Activated T-cell treated with anti-CD3 and anti-CD28 coated beads, Interleukin-2, amount 50 U/mL, for 72 hours (primary cell): ENCODE data around the gene BICD2. TPM values are rescaled to one million over a fixed set of nuclear protein-coding genes. Genes with fewer than 3 reads are reported as not detected.

ENCODE experiments used
- ATAC-seq, 2 donors: fragments of 150-1000 bp; cut with Tn5 transposase; replicated peaks in 1 of 2; 2 replicates each; pipeline ENCODE4 v1.10.0; 2021; ENCODE audit warnings: moderate library complexity in 2 of 2, mild to moderate bottlenecking in 1 of 2
- DNase-seq, 2 donors: peaks; one replicate each; pipeline ENCODE4 v3.0.0; 2021 to 2022; ENCODE audit warnings: mixed read lengths in 1 of 2
- H3K27ac Mint-ChIP-seq: one replicate; pipeline ENCODE4 v1.8.0; 2022; ENCODE audit warnings: mild to moderate bottlenecking, moderate library complexity, mixed read lengths
- H3K27me3 Mint-ChIP-seq: one replicate; pipeline ENCODE4 v1.8.0; 2022; ENCODE audit warnings: low read depth, mixed read lengths
- H3K36me3 Mint-ChIP-seq, 2 donors: one replicate each; pipeline ENCODE4 v1.8.0; 2022; ENCODE audit warnings: mixed read lengths in 2 of 2, mild to moderate bottlenecking in 1 of 2; ENCODE audit not compliant: insufficient read depth in 2 of 2
- H3K4me1 Mint-ChIP-seq: one replicate; pipeline ENCODE4 v1.8.0; 2022; ENCODE audit warnings: low read depth, mixed read lengths
- H3K4me3 Mint-ChIP-seq, 2 donors: one replicate each; pipeline ENCODE4 v1.8.0; 2022; ENCODE audit warnings: mild to moderate bottlenecking in 2 of 2, mixed read lengths in 2 of 2, moderate library complexity in 2 of 2
- H3K9me3 Mint-ChIP-seq, 2 donors: one replicate each; pipeline ENCODE4 v1.8.0; 2022; ENCODE audit warnings: mixed read lengths in 2 of 2
- total RNA-seq, 2 donors: library from RNA; stranded (reverse); gene quantifications; one replicate each; pipeline ENCODE4 v1.2.3, GENCODE V29; 2022

The BICD2 gene
- total RNA-seq, 2 donors from 2014 or later, result 15.4 to 15.5 TPM

DNA sequence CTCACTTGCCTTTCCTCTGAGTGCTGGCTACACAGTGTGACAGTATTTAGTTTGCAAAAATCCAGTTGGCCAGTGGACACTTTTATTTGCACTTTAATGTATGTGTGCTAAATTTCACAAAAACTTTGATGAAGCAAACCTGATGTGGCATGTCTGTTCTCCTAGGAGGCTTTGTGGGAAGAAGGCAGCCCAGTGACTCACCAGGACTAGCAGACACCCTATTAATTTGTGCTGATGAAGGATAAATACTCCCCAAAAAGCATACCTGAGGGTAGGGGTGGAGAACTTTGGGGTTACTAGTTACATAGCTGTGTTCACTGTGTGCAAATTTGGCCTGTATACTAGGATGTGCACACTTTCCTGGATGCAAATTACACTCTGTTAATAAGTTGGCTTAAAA, 55.4 kb downstream of the BICD2 start:
- Mint-ChIP-seq H3K27ac (no peak overlapping the region), H3K9me3 (no peaks in the 10 kb centered on the region), H3K4me1 (peaks cover 42% of the 10 kb centered on the region), H3K4me3 (no peak overlapping the region), H3K27me3 (no peaks in the 10 kb centered on the region), H3K36me3 (peaks cover 2 to 11% of the 10 kb centered on the region in 2 donors)
- DNase-seq, result no peak
- no peak for ATAC-seq

DNA sequence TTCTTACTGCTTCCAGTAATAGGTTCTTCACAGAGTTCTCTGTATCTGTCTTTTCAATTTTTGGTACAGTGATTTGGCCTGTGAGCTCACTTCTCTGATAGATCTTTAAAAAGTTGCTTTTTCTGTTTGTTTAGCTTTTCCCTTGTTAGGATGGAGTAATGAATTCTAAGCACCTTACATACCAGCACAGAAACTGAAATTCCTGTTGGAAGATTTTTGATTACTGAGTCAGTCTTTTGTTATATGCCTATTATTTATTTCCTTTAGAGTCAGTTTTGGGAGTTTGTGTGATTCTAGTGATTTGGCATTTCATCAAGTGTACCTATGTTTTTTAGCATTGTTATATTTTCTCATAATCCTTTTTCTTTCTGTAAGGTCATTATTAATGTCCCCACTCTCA, 57.1 kb downstream of the BICD2 start:
- Mint-ChIP-seq H3K27me3 (no peaks in the 10 kb centered on the region), H3K4me1 (peaks cover 30% of the 10 kb centered on the region), H3K4me3 (no peak overlapping the region), H3K27ac (peak overlapping the region; percentile 22), H3K36me3 (peaks cover 0 to 3% of the 10 kb centered on the region in 2 donors), H3K9me3 (no peaks in the 10 kb centered on the region)
- no peak for ATAC-seq
- no peak for DNase-seq

DNA sequence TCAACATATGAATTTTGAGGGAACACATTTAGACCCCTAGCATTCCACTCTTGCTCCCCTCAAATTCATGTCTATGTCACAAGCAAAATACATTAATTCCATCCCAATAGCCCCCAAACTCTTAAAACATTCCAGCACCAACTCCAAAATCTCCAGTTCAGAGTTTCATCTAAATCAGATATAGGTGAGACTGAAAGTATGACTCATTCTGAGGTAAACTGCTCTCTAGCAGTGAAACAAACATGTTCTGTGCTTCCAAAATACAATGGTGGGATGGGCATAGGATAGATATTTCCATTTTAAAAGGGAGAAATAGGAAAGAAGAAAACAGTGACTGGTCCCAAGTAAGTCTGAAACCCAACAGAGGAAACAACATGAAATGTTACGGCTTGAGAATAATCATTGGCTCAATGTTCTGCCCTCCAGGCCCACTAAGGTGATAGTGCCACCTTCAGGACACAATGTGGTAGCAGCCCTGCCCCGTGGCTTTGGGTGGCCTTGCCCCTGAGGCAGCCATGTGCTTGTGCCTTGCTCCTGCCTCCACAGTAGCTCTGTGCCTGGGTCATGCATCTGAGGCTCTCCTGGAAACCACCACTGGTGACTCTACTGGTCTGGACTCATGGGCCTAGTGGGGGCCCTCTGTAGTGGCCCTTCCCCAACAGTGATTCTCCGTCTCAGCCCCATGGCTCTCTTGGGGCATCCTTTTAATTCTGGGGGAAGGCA, 58.3 kb downstream of the BICD2 start:
- H3K27ac Mint-ChIP-seq, result peak overlapping the region; percentile 16
- peak; percentile 60 to 63 for DNase-seq
- H3K4me3 Mint-ChIP-seq, result no peak overlapping the region
- no peaks in the 10 kb centered on the region for H3K9me3 Mint-ChIP-seq
- H3K4me1 Mint-ChIP-seq, result peaks cover 19% of the 10 kb centered on the region
- H3K36me3 Mint-ChIP-seq, result peaks cover 0 to 2% of the 10 kb centered on the region in 2 donors
- ATAC-seq, result peak; percentile 93 to 96
- no peaks in the 10 kb centered on the region for H3K27me3 Mint-ChIP-seq

DNA sequence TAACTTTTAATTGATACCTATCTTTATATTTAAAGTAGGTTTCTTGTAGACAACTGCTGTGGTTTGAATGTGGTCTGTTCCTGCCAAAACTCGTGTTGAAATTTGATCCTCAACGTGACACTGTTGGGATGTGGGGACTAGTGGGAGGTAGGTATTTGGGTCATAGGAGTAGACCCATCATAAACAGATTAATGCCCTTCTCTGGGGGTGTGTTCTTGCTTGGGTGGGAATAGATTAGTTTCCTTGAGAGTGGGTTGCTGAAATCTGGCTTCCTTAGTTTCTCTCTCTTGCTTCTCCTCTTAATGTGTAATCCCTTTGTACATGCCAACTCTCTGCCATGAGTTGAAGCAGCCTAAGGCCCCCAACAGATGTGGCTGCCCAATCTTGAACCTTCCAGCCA, 60.1 kb downstream of the BICD2 start:
- Mint-ChIP-seq H3K9me3 (no peaks in the 10 kb centered on the region), H3K27ac (no peak overlapping the region), H3K36me3 (peaks cover 0 to 2% of the 10 kb centered on the region in 2 donors), H3K4me3 (no peak overlapping the region), H3K27me3 (no peaks in the 10 kb centered on the region), H3K4me1 (peaks cover 18% of the 10 kb centered on the region)
- ATAC-seq, result no peak
- no peak for DNase-seq

DNA sequence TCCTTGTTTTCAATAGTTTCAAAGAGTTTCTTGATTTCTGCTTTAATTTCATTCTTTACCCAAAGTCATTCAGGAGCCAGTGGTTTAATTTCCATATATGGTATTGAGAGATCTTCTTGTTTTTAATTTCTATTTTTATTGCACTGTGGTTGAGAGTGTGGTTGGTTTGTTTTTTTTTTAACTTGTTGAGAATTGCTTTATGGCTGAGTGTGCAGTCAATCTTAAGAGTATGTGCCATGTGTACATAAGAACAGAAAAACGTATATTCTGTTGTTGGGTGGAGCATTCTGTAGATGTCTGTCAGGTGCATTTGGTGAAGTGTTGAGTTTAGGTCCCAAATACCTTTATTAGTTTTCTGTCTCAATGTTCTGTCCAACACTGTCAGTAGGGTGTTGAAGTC, 68.0 kb downstream of the BICD2 start:
- no peaks in the 10 kb centered on the region for H3K4me1 Mint-ChIP-seq
- peaks cover 18% of the 10 kb centered on the region in 2 donors for H3K9me3 Mint-ChIP-seq
- peaks cover 8 to 10% of the 10 kb centered on the region in 2 donors for H3K36me3 Mint-ChIP-seq
- DNase-seq (no peak), ATAC-seq (no peak)
- H3K27ac Mint-ChIP-seq, result peak overlapping the region; percentile 36
- no peak overlapping the region for H3K4me3 Mint-ChIP-seq
- H3K27me3 Mint-ChIP-seq, result no peaks in the 10 kb centered on the region

DNA sequence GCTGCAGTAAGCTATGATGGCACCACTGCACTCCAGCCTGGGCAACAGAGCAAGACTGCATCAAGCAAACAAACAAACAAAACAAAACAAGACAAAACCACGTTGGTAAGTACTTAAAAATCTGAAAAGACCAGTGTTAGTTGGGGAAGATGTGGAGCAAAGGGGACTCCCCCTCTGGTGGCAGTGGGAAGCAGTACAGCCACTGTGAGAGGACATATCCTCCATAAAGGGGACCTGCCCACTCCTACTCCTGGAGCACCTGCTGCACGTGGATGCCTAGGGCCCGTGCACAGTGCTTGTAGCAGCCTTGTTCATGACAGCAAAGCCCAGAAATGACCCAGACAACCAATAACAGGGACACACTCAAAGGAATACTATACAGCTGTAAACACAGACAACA, 77.7 kb downstream of the BICD2 start:
- H3K27me3 Mint-ChIP-seq, result no peaks in the 10 kb centered on the region
- peaks cover 3 to 5% of the 10 kb centered on the region in 2 donors for H3K36me3 Mint-ChIP-seq
- H3K4me1 Mint-ChIP-seq, result no peaks in the 10 kb centered on the region
- H3K4me3 Mint-ChIP-seq, result no peak overlapping the region
- no peak overlapping the region for H3K27ac Mint-ChIP-seq
- no peak for ATAC-seq
- no peak for DNase-seq
- peaks cover 9 to 10% of the 10 kb centered on the region in 2 donors for H3K9me3 Mint-ChIP-seq

DNA sequence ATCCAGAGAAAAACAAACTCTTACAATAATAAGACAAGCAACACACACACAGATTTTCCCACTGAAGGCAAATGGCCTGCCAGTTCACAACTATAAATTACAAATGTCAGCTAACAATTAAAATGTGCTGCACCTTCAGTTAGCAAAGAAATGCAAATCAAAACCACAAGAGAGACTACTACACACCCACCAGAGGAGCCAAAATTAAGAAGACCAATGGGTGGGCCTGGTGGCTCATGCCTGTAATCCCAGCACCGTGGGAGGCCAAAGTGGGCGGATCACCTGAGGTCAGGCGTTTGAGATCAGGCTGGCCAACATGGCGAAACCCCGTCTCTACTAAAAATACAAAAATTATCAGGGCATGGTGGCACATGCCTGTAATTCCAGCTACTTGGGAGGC, 79.6 kb downstream of the BICD2 start:
- DNase-seq (no peak), ATAC-seq (no peak)
- peaks cover 0 to under 1% of the 10 kb centered on the region in 2 donors for H3K36me3 Mint-ChIP-seq
- H3K4me1 Mint-ChIP-seq, result no peaks in the 10 kb centered on the region
- no peak overlapping the region for H3K4me3 Mint-ChIP-seq
- H3K27ac Mint-ChIP-seq, result no peak overlapping the region
- no peaks in the 10 kb centered on the region for H3K27me3 Mint-ChIP-seq
- peaks cover under 1 to 1% of the 10 kb centered on the region in 2 donors for H3K9me3 Mint-ChIP-seq

DNA sequence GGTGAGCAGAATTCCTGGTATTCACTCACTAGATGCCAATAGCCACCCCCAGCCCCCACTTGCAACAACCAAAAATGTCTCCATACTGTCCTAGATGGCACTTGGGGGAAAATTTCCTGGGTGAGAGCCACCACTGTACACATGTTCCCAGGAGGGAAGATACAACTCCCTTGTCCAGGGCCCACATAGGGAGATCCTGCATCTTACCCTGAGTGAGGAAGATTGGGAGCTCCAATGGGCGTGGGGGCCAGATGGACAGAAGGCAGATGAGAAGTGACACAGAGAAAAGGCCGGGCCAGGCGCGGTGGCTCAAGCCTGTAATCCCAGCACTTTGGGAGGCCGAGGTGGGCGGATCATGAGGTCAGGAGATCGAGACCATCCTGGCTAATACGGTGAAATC, 82.4 kb downstream of the BICD2 start:
- no peaks in the 10 kb centered on the region for H3K36me3 Mint-ChIP-seq
- DNase-seq, result no peak
- no peak overlapping the region for H3K27ac Mint-ChIP-seq
- no peak overlapping the region for H3K4me3 Mint-ChIP-seq
- no peaks in the 10 kb centered on the region for H3K4me1 Mint-ChIP-seq
- H3K27me3 Mint-ChIP-seq, result no peaks in the 10 kb centered on the region
- no peaks in the 10 kb centered on the region for H3K9me3 Mint-ChIP-seq
- ATAC-seq, result no peak

DNA sequence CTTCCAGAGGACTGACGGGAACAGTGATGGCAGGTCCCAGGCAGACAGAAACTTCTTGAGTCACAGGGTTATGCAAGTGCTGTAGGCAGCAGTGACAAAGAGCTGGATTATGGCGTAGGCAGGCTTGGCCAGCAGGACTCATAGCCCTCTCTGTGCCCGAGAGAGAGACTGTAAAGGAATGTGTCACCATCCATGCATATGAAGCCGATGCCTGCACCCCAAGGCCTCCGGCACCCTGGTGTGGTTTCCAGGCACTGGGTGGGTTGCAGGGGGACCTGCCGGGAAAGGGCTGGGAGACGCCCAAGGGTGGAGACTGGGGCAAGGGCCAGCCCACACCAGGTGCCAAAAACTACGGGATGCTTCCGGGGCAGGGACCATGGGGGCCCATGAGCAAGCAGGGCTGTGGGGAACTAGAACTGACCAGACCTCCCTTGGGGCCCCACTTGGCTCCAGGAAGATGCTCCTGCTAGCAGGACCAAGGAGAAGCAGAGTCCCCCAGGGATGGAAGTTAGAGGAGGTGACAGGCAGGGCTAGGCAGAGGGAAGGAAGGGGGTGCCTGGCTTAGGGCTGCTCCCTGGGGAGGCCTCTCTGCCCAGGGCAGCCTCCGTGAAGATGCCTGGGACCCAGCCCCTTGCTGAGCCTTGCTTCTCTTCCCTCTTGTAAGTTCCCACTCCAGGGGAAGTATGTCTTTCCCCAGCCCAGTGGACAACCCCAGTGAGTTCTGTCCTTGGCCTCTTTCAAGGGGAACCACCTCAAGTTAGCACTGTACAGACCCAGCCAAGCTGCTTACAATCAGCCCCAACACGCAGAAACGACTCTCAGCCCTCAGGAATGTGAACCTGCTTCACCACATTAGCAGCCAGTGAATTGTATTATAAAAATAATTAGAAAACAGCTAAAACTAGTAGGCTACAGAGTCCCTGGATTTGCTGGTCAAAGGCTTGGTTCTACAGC, 84.2 kb downstream of the BICD2 start:
- no peaks in the 10 kb centered on the region for H3K36me3 Mint-ChIP-seq
- no peaks in the 10 kb centered on the region for H3K27me3 Mint-ChIP-seq
- H3K9me3 Mint-ChIP-seq, result no peaks in the 10 kb centered on the region
- H3K4me3 Mint-ChIP-seq, result no peak overlapping the region
- no peak overlapping the region for H3K27ac Mint-ChIP-seq
- ATAC-seq (no peak), DNase-seq (no peak)
- no peaks in the 10 kb centered on the region for H3K4me1 Mint-ChIP-seq

DNA sequence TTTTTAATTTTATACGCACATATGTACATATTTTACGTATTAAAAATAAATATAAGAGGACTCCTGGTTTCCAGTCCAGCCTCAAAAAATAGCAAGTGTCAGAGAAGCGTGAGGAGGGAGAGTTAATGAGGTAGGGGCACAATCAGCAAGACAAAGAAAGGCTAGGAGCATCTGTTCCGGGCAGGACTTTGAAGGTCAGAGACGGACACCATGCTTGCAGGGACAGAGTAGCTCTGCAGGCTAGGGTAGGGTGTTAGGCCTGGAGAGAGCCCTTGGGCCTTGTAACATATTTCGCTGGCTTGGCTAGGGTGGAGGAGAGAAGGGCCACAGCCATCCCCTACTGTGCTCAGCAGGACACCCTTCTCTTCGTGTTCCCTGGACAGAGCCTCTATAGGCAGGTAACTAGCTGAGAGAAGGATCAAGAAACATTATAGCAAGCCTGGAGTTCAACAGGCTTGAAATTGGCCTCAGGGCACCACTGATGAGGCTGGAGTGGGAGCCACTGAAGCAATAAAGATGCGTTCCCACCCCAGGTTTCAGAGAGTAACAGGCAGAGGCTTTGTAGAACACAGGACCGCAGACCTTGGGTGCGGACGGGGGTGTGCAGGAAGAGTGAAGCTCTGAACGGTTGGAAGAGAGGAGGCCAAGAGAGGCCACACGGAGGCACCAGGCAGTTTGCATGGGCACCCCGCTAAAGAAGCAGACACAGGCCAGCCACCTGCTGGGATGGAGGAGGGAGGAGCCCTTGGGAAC, 85.0 kb downstream of the BICD2 start:
- Mint-ChIP-seq H3K27me3 (no peaks in the 10 kb centered on the region), H3K4me1 (no peaks in the 10 kb centered on the region), H3K4me3 (no peak overlapping the region), H3K27ac (no peak overlapping the region), H3K36me3 (no peaks in the 10 kb centered on the region), H3K9me3 (no peaks in the 10 kb centered on the region)
- DNase-seq (no peak), ATAC-seq (no peak)

DNA sequence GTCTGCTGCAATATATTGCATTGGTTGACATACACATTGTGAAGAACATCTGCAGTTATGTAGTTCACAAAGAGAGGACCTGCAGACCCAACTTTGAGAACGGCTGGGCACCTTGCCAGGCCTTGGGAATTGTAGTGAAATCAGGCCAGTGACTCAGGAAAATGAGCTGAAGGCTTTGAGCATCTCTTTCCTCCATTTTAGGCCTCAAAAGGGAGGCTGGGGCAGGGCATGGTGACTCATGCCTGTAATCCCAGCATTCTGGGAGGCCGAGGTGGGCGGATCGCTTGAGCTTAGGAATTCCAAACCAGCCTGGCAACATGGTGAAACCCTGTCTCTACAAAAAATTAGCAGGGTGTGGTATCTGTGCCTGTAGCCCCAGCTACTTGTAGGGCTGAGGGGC, 93.3 kb downstream of the BICD2 start:
- ATAC-seq (no peak), DNase-seq (no peak)
- H3K27me3 Mint-ChIP-seq, result no peaks in the 10 kb centered on the region
- H3K4me3 Mint-ChIP-seq, result peak overlapping the region; percentile 71 to 84
- peaks cover 34% of the 10 kb centered on the region for H3K4me1 Mint-ChIP-seq
- H3K36me3 Mint-ChIP-seq, result peaks cover 0 to 5% of the 10 kb centered on the region in 2 donors
- no peaks in the 10 kb centered on the region for H3K9me3 Mint-ChIP-seq
- no peak overlapping the region for H3K27ac Mint-ChIP-seq

DNA sequence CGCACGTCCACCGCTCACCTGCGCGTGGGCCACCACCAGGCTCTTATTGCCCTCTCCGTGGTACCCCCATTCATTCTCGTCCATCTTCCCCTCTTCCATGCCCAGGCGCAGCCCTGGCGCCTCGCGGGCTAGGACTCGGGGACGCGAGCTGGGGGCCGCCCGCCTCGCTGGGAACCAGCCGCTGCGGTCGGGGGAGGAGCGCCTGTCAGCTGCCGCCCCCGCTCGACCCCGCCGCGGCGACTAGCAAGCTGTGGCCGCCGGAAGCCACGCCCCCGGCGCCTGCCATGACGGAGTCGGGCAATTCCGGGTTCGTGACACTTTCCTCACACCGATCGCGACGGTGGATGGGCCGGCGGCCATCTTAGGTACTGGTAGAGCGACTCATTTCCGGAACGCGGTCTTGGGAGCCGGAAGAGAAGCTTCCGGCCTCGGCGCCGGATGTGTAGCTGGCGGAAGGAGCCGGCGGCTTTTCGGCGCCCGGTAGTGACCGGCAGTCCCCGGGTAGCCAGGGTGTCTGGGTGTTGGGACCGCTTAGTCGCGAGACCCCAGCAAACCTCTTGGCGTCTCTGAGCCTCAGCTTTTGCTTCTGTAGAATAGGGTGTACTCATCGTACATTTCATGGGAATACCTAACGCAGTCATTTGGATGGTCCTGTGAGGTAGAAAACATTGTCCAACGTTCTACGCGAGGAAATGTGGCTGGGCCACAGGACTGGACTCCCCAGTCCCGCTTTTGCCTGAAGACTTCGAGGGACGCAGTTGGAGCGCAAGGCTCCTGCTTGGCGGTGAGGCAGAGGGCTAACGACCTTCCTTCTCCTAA, 94.5 kb downstream of the BICD2 start, which contains the start of gene IPPK:
IPPK (minus strand) TSS at position 242 of the 819 bp plus-strand sequence; CDS start at position 99, 143 bp downstream.
- DNase-seq (peak; percentile 99), ATAC-seq (peak; percentile 93 to 96)
- Mint-ChIP-seq H3K4me1 (peaks cover 43% of the 10 kb centered on the region), H3K36me3 (peaks cover 0 to 5% of the 10 kb centered on the region in 2 donors), H3K27me3 (no peaks in the 10 kb centered on the region), H3K27ac (peak within 1 kb of the TSS; percentile 85), H3K9me3 (no peaks in the 10 kb centered on the region), H3K4me3 (peak within 1 kb of the TSS; percentile 71 to 84)
